SK-N-SH (cell line): Measurements from ENCODE around the gene TMEM167A. TPM values are rescaled to one million over a fixed set of nuclear protein-coding genes. Genes with fewer than 3 reads are reported as not detected.

Experiments
- CTCF ChIA-PET: fragments of 300-600, 350-600 bp; formaldehyde crosslinking; extraction: SDS; loops from one replicate; lab custom pipeline; 2021; lab: Yijun Ruan, JAX
- POLR2A ChIA-PET: fragments of 350-600 bp; sonication (Branson Sonifier 250); formaldehyde crosslinking; extraction: SDS; loops from one replicate; lab custom pipeline; 2020; ENCODE audit warnings: antibody characterized with exemption, inconsistent platforms; lab: Yijun Ruan, JAX
- DNase-seq: peaks from one replicate; pipeline ENCODE4 v3.0.0; 2012
- H2AFZ ChIP-seq: fragments of 200-600 bp; sonication (generic); 2 replicates; pipeline ENCODE4 v1.8.1; 2016; ENCODE audit warnings: antibody characterized with exemption, mild to moderate bottlenecking, low read depth
- H3F3A ChIP-seq: fragments of 200-600 bp; sonication (generic); replicated peaks from 2 replicates; pipeline ENCODE3; 2016; ENCODE audit warnings: antibody characterized with exemption, mild to moderate bottlenecking; ENCODE audit not compliant: insufficient read depth
- H3K27ac ChIP-seq, 2 experiments: fragments of 200-500 bp in 1 of 2; fragments of 200-600 bp in 1 of 2; sonication (Bioruptor generic) in 1 of 2; sonication (generic), shearing (Covaris generic) in 1 of 2; 2 replicates each; pipeline versions ENCODE4 v1.5.1 to v1.6.1; 2014 to 2016; ENCODE audit warnings: low read depth in 2 of 2, inconsistent platforms in 1 of 2, low read length in 1 of 2, mild to moderate bottlenecking in 1 of 2, mixed read lengths in 1 of 2
- H3K27me3 ChIP-seq: fragments of 200-600 bp; sonication (generic), shearing (Covaris generic); 2 replicates; pipeline ENCODE4 v1.6.1; 2016; ENCODE audit warnings: mixed run types; ENCODE audit not compliant: insufficient read depth
- H3K36me3 ChIP-seq, 2 experiments: fragments of 200-500 bp in 1 of 2; fragments of 200-600 bp in 1 of 2; sonication (Bioruptor generic) in 1 of 2; sonication (generic) in 1 of 2; replicated peaks in 1 of 2; 2 replicates each; pipeline versions ENCODE3 to v1.5.1; 2014 to 2016; ENCODE audit warnings: low read length in 1 of 2, mild to moderate bottlenecking in 1 of 2; ENCODE audit not compliant: insufficient read depth in 2 of 2, control insufficient read depth in 1 of 2
- H3K4me1 ChIP-seq, 2 experiments: fragments of 200-500 bp in 1 of 2; fragments of 200-600 bp in 1 of 2; sonication (Bioruptor generic) in 1 of 2; sonication (generic), shearing (Covaris generic) in 1 of 2; 2 replicates each; pipeline versions ENCODE4 v1.5.1 to v1.6.1; 2014 to 2016; ENCODE audit warnings: low read depth in 1 of 2, low read length in 1 of 2, mixed run types in 1 of 2; ENCODE audit not compliant: insufficient read depth in 2 of 2, control insufficient read depth in 1 of 2
- H3K4me2 ChIP-seq: fragments of 200-600 bp; sonication (generic), shearing (Covaris generic); 2 replicates; pipeline ENCODE4 v1.6.1; 2017; ENCODE audit warnings: mixed run types
- H3K4me3 ChIP-seq, 2 experiments: fragments of 200-500 bp in 1 of 2; fragments of 200-600 bp in 1 of 2; sonication (Bioruptor generic) in 1 of 2; sonication (generic), shearing (Covaris generic) in 1 of 2; 2 replicates each; pipeline versions ENCODE4 v1.5.1 to v1.8.1; 2014 to 2016; ENCODE audit warnings: low read depth in 2 of 2, inconsistent platforms in 1 of 2, low read length in 1 of 2, mild to moderate bottlenecking in 1 of 2, mixed read lengths in 1 of 2, moderate library complexity in 1 of 2
- H3K79me2 ChIP-seq: fragments of 200-600 bp; sonication (generic); 2 replicates; pipeline ENCODE4 v1.8.1; 2017; ENCODE audit warnings: mild to moderate bottlenecking; ENCODE audit not compliant: insufficient read depth
- H3K9ac ChIP-seq: fragments of 200-600 bp; sonication (generic); 2 replicates; pipeline ENCODE4 v1.6.1; 2017; ENCODE audit warnings: mixed run types
- H3K9me2 ChIP-seq: fragments of 200-600 bp; sonication (generic); 2 replicates; pipeline ENCODE4 v1.6.1; 2017; ENCODE audit warnings: mixed run types
- H3K9me3 ChIP-seq: fragments of 200-600 bp; sonication (generic); 2 replicates; pipeline ENCODE4 v1.6.1; 2017; ENCODE audit warnings: mixed run types, mild to moderate bottlenecking, moderate library complexity
- H4K20me1 ChIP-seq: fragments of 200-600 bp; sonication (generic); 2 replicates; pipeline ENCODE4 v1.6.1; 2017; ENCODE audit warnings: mild to moderate bottlenecking, mixed run types; ENCODE audit not compliant: insufficient read depth
- CTCF ChIP-seq: fragments of 200-600 bp; sonication (generic); IDR thresholded peaks from 2 replicates; pipeline ENCODE4 v1.6.1; 2017; ENCODE audit warnings: antibody characterized with exemption, mild to moderate bottlenecking, moderate library complexity
- EP300 ChIP-seq, 2 experiments: IDR thresholded peaks; 2 replicates each; pipeline versions ENCODE4 v1.4.0 to v1.6.1; 2012; ENCODE audit warnings: borderline replicate concordance in 1 of 2, low read depth in 1 of 2, low read length in 1 of 2
- FOSL2 ChIP-seq: IDR thresholded peaks from 2 replicates; pipeline ENCODE4 v1.4.0; 2012; ENCODE audit warnings: low read depth, mild to moderate bottlenecking, moderate library complexity, borderline replicate concordance
- FOXJ3 ChIP-seq: sonication (generic); formaldehyde crosslinking; IDR thresholded peaks from 2 replicates; pipeline ENCODE4 v1.5.1; 2020; ENCODE audit warnings: mild to moderate bottlenecking, missing genetic modification reagents
- GATA2 ChIP-seq: sonication (generic); formaldehyde crosslinking; IDR thresholded peaks from 2 replicates; pipeline ENCODE4 v1.5.0; 2020; ENCODE audit warnings: mild to moderate bottlenecking, missing genetic modification reagents
- JUND ChIP-seq: IDR thresholded peaks from 2 replicates; pipeline ENCODE4 v1.4.0; 2012
- MEF2A ChIP-seq: IDR thresholded peaks from 2 replicates; pipeline ENCODE4 v1.4.0; 2012; ENCODE audit warnings: low read depth, borderline replicate concordance
- PBX3 ChIP-seq: IDR thresholded peaks from 2 replicates; pipeline ENCODE4; 2012
- POLR2AphosphoS5 ChIP-seq: IDR thresholded peaks from 2 replicates; pipeline ENCODE4 v1.6.1; 2012; ENCODE audit warnings: low read depth, low read length
- RAD21 ChIP-seq: IDR thresholded peaks from 2 replicates; pipeline ENCODE4 v1.6.1; 2012; ENCODE audit warnings: mild to moderate bottlenecking, low read length
- REST ChIP-seq: IDR thresholded peaks from 2 replicates; pipeline ENCODE4 v1.6.1; 2012; ENCODE audit warnings: mild to moderate bottlenecking, low read depth, low read length, moderate library complexity
- RXRA ChIP-seq: IDR thresholded peaks from 2 replicates; pipeline ENCODE4 v1.4.0; 2012; ENCODE audit warnings: low read depth, mild to moderate bottlenecking, borderline replicate concordance
- SIN3A ChIP-seq: IDR thresholded peaks from 2 replicates; pipeline ENCODE4 v1.6.1; 2012; ENCODE audit warnings: low read depth, mild to moderate bottlenecking, low read length, moderate library complexity, borderline replicate concordance
- SMC3 ChIP-seq: IDR thresholded peaks from 2 replicates; pipeline ENCODE4 v1.6.1; 2012; ENCODE audit warnings: low read depth, low read length, improper control_type of control experiment
- TAF1 ChIP-seq: IDR thresholded peaks from 2 replicates; pipeline ENCODE4 v1.6.1; 2012; ENCODE audit warnings: low read depth, mild to moderate bottlenecking, low read length, moderate library complexity, borderline replicate concordance
- TCF12 ChIP-seq: IDR thresholded peaks from 2 replicates; pipeline ENCODE4 v1.4.0; 2012
- YY1 ChIP-seq: IDR thresholded peaks from 2 replicates; pipeline ENCODE4 v1.4.0; 2012; ENCODE audit warnings: low read depth, mild to moderate bottlenecking
- WGBS: methylation state at CpG from one replicate; pipeline ENCODE4 v1.1.6; 2017; ENCODE audit warnings: low lambda C conversion rate; 5-methylcytosine and 5-hydroxymethylcytosine counted together
- polyA plus RNA-seq, 3 experiments: library from polyadenylated mRNA; depleted of rRNA; stranded (reverse); fragments of >200 nt; gene quantifications; 2 replicates each; pipeline ENCODE4 v1.2.3, GENCODE V29; 2012

TMEM167A gene
- polyA plus RNA-seq, 1 of the 3 experiments (the other 2 are of a cell fraction), result 23.7 TPM

GRCh38 chr5:83049370-83049885 is 27.8 kb downstream of the TMEM167A start:
- Histone ChIP-seq H3K9ac (no peak overlapping the region), H2AFZ (no peak overlapping the region), H4K20me1 (no peaks in the 10 kb centered on the region), H3K4me2 (no peak overlapping the region), H3K27me3 (no peaks in the 10 kb centered on the region), H3K36me3 (peaks cover 31 to 42% of the 10 kb centered on the region in 2 experiments), H3K9me3 (no peaks in the 10 kb centered on the region), H3K79me2 (peaks cover 10% of the 10 kb centered on the region; the same call in 1 of the 2 replicates), H3K9me2 (no peaks in the 10 kb centered on the region)
- no peak for DNase-seq
- TF ChIP-seq TAF1 (no peak), POLR2AphosphoS5 (no peak), RAD21 (no peak), REST (no peak), SMC3 (no peak), GATA2 (CRISPR knock-in tag) (no peak), JUND (no peak), TCF12 (no peak), CTCF (no peak), FOSL2 (no peak), PBX3 (no peak), RXRA (no peak), YY1 (no peak), FOXJ3 (CRISPR knock-in tag) (no peak), EP300 (IDR thresholded peaks at IDR 0.05; ENCODE audit: borderline replicate concordance in 1 of 2, low read depth in 1 of 2, low read length in 1 of 2) (no peak), SIN3A (no peak), MEF2A (no peak)
- TF ChIP-seq, all 33 proteins: peak for 0
- Histone ChIP-seq H3K27ac (no peak overlapping the region), H3F3A (peaks cover 3% of the 10 kb centered on the region), H3K4me1 (peaks cover 0 to 2% of the 10 kb centered on the region in 2 experiments; a peak in 2 of 4 replicates), H3K4me3 (no peak overlapping the region)
- WGBS, result 100% methylated on average over 3 of the region's 3 CpGs
- CTCF ChIA-PET, result interaction anchor here (1.3 kb wide), 1 partner anchor 14 kb away, joined by 3 read pairs; no protein-coding TSS in a partner anchor
- POLR2A ChIA-PET, result interaction anchor here (0.6 kb wide), 1 partner anchor 184 kb away, joined by 3 read pairs; no protein-coding TSS in a partner anchor
